Neural crest cell (in vitro differentiated cells): ENCODE measurements around the gene AKR1B1. TPM values are rescaled to one million over a fixed set of nuclear protein-coding genes. Genes with fewer than 3 reads are reported as not detected.

Source experiments
- DNase-seq: peaks from one replicate; pipeline ENCODE4 v3.0.0; 2021; ENCODE audit warnings: low read depth, mixed read lengths, low spot score
- H3K27ac Mint-ChIP-seq: one replicate; pipeline ENCODE4 v1.8.0; 2021; ENCODE audit warnings: mild to moderate bottlenecking, mixed read lengths; ENCODE audit not compliant: unreplicated experiment
- H3K27me3 Mint-ChIP-seq: 2 replicates; pipeline ENCODE4 v1.8.0; 2021; ENCODE audit warnings: low read depth, mild to moderate bottlenecking, mixed read lengths
- H3K36me3 Mint-ChIP-seq: 2 replicates; pipeline ENCODE4 v1.8.0; 2021; ENCODE audit warnings: low read depth, mild to moderate bottlenecking, mixed read lengths
- H3K4me1 Mint-ChIP-seq: 2 replicates; pipeline ENCODE4 v1.8.0; 2021; ENCODE audit warnings: mixed read lengths
- H3K4me3 Mint-ChIP-seq: one replicate; pipeline ENCODE4 v1.8.0; 2021; ENCODE audit warnings: mild to moderate bottlenecking, mixed read lengths
- H3K9me3 Mint-ChIP-seq: 2 replicates; pipeline ENCODE4 v1.8.0; 2021; ENCODE audit warnings: mixed read lengths
- total RNA-seq: library from RNA; stranded (reverse); gene quantifications from 2 replicates; pipeline ENCODE4 v1.2.1, GENCODE V29; 2021
- TF ChIP-seq, protein P1 (sequence below): fragments of 200-600 bp; sonication (generic); conservative IDR thresholded peaks from 2 replicates; pipeline ENCODE4 v1.5.0; 2021; ENCODE audit warnings: antibody characterized with exemption, mild to moderate bottlenecking

AKR1B1 gene
- total RNA-seq, 1 donor from 2014 or later, result 204 TPM

DNA sequence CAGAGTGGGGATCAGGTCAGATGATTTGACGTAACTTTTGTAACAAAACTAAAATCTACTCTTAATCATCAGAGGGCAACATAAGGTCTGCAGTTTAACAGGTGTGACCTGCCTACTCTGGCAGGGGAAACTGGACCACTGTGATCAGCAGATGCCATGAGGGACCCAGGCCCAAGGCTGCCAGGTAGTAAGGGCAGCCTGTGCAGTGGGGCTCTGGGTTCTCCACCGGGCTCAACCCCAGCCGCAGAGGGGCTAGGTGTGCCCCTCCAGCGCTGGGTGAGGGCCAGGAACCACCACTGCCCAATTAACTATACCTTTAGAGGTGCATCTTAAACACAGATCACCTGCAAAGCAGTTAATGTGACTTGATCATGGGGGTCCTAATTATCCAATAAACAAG lies 17.6 kb downstream of the AKR1B1 start:
- TF ChIP-seq, protein P1, sequence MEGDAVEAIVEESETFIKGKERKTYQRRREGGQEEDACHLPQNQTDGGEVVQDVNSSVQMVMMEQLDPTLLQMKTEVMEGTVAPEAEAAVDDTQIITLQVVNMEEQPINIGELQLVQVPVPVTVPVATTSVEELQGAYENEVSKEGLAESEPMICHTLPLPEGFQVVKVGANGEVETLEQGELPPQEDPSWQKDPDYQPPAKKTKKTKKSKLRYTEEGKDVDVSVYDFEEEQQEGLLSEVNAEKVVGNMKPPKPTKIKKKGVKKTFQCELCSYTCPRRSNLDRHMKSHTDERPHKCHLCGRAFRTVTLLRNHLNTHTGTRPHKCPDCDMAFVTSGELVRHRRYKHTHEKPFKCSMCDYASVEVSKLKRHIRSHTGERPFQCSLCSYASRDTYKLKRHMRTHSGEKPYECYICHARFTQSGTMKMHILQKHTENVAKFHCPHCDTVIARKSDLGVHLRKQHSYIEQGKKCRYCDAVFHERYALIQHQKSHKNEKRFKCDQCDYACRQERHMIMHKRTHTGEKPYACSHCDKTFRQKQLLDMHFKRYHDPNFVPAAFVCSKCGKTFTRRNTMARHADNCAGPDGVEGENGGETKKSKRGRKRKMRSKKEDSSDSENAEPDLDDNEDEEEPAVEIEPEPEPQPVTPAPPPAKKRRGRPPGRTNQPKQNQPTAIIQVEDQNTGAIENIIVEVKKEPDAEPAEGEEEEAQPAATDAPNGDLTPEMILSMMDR, result no peak
- H3K36me3 Mint-ChIP-seq, result peaks cover 50% of the 10 kb centered on the region
- peaks cover 8% of the 10 kb centered on the region for H3K9me3 Mint-ChIP-seq
- no peak overlapping the region for H3K27ac Mint-ChIP-seq
- no peak overlapping the region for H3K4me3 Mint-ChIP-seq
- no peak for DNase-seq
- H3K4me1 Mint-ChIP-seq, result no peaks in the 10 kb centered on the region
- no peaks in the 10 kb centered on the region for H3K27me3 Mint-ChIP-seq

DNA sequence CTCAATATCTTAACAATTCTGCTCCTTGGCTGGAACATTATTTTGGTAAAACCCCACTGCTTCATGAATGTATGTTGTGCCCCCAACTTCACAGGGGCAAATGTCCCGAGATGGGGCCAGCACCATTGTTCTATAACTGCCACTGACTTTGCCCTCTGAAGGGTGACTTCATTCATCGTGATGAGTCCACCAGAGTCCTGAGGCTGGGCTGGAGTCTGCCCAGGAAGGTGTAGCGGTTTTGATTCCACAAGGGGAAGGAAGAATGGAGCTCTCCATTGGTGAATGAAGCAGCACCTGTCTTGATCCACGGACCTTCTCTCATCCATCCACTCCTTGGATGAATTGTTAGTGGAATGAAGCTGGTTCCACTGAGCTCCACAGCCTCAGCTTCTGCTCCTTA lies 18.4 kb downstream of the AKR1B1 start:
- H3K9me3 Mint-ChIP-seq, result peaks cover 8% of the 10 kb centered on the region
- no peak overlapping the region for H3K4me3 Mint-ChIP-seq
- H3K27me3 Mint-ChIP-seq, result no peaks in the 10 kb centered on the region
- TF ChIP-seq, protein P1, result no peak
- no peaks in the 10 kb centered on the region for H3K4me1 Mint-ChIP-seq
- H3K27ac Mint-ChIP-seq, result no peak overlapping the region
- DNase-seq, result no peak
- H3K36me3 Mint-ChIP-seq, result peaks cover 48% of the 10 kb centered on the region

DNA sequence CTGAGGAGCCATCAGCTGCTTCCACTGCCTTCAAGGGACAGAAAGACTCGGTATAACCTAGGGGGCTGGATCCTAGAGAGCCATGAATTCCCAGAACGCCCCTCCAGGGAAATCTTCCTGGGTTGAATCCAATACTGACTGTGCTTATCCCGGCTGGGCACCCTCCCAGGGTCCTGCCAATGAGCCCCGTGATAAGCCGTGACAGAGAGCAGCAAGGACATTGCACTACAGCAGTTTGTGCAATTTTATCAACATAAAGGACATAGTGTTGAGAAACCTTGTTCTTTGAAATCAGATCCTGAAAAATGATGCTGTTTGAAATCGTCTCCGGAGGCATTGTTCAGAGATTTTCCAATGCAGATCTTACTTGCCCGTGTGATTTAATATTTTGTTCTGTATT lies 18.8 kb downstream of the AKR1B1 start:
- Mint-ChIP-seq H3K4me3 (no peak overlapping the region), H3K27ac (no peak overlapping the region), H3K36me3 (peaks cover 47% of the 10 kb centered on the region), H3K4me1 (no peaks in the 10 kb centered on the region), H3K27me3 (no peaks in the 10 kb centered on the region), H3K9me3 (peaks cover 8% of the 10 kb centered on the region)
- DNase-seq, result no peak
- TF ChIP-seq, protein P1, result no peak

DNA sequence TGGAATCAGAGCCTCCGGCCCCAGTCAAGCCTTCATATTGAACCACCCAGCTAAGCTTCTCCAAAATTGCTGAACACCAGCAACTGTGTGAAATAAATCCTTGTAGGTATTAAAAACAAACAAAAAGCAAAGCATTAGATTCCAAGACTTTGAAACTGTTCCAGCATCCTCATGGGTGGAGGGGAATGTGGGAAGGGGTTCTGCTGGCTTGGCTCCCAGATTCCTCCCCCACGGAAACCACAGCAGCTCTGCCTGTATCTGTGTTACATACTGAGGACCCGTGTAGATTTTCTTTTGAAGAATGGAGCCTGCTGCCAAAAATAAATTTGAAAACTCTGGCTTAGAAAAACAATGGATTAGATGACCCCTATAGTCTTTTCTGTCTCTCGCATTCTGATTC lies 20.0 kb downstream of the AKR1B1 start:
- Mint-ChIP-seq H3K36me3 (peaks cover 42% of the 10 kb centered on the region), H3K27me3 (no peaks in the 10 kb centered on the region), H3K4me1 (no peaks in the 10 kb centered on the region), H3K9me3 (peaks cover 8% of the 10 kb centered on the region), H3K27ac (no peak overlapping the region), H3K4me3 (no peak overlapping the region)
- TF ChIP-seq, protein P1, result no peak
- DNase-seq, result no peak

DNA sequence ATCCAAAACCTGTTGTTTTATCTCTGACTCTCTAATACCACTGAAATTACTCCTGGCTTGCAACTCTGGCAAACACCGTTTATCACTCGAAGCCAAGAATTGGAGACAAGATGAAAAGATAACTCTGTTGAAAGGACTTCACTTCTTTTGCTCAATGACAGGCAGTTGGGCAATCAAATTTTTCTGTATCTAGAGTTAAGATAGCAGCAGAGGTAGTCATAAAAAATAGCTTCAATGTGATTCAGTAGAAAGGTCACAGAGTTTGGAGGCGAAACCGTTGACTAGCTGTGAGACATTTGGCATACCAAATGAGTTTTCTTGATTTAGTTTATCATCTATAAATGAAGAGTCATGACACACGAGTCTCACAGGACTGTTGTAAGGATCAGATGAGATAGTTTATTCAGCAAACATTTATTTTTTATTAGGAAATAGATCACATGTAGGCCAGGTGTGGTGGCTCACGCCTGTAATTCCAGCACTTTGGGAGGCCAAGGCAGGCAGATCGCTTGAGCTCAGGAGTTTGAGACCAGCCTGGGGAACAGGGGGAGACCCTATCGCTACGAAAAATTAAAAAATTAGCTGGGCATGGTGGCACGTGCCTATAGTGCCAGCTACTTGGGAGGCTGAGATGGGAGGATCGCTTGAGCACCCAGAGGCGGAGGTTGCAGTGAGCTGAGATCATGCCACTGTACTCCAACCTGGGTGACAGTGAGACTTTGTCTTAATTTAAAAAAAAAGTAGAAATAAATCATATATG lies 23.6 kb downstream of the AKR1B1 start:
- Mint-ChIP-seq H3K4me3 (no peak overlapping the region), H3K4me1 (peaks cover 14% of the 10 kb centered on the region), H3K36me3 (peaks cover 26% of the 10 kb centered on the region), H3K27ac (no peak overlapping the region), H3K9me3 (peaks cover 8% of the 10 kb centered on the region), H3K27me3 (no peaks in the 10 kb centered on the region)
- TF ChIP-seq, protein P1, result no peak
- no peak for DNase-seq
